Measurements from ENCODE around the gene AKT3.
"Not testable (repeated sequence)": the region's sequence is repeated elsewhere in the genome, so short reads cannot be mapped to it uniquely, and the experiment has no call there.

The AKT3 gene

DNA sequence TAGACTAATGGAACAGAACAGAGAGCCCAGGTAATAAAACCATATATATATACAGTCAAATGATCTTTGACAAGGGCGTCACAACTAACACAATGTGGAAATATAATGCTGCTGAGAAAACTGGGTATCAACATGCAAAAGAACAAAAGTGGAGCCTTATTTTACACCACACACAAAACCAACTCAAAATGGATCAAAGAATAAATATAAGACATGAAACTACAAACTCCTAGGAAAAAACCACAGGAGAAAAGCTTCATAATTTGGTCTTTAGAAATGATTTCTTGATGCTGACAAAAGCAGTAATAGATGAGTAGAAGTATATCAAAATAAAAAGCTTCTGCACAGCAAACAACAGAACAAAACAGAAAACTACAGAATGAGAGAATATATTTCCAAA, 192.2 kb downstream of the AKT3 start:
- no peak for DNase-seq
- Histone ChIP-seq H3K36me3 (ENCODE audit: control insufficient read depth, insufficient read depth, low read length) (no peaks in the 10 kb centered on the region), H3K9me3 (ENCODE audit: control insufficient read depth, low read length) (no peaks in the 10 kb centered on the region), H3K27ac (ENCODE audit: insufficient read depth, low read length, poor library complexity, severe bottlenecking) (no peak overlapping the region), H3K4me3 (ENCODE audit: insufficient read depth, low read depth, low read length, poor library complexity, severe bottlenecking) (no peak overlapping the region), H3K4me1 (ENCODE audit: control insufficient read depth, insufficient read depth, low read length, poor library complexity, severe bottlenecking) (no peaks in the 10 kb centered on the region), H3K27me3 (replicated peaks; ENCODE audit: control insufficient read depth, insufficient read depth, low read length, poor library complexity, severe bottlenecking) (no peaks in the 10 kb centered on the region)

DNA sequence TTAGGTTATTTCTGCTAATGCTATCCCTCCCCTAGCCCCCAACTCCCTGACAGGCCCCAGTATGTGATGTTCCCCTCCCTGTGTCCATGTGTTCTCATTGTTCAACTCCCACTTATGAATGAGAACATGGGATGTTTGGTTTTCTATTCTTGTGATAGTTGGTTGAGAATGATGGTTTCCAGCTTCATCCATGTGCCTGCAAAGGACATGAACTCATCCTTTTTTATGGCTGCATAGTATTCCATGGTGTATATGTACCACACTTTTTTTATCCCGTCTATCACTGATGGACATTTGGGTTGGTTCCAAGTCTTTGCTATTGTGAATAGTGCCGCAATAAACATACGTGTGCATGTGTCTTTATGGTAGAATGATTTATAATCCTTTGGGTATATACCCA, 200.5 kb downstream of the AKT3 start:
- not testable (repeated sequence) for H3K4me3 ChIP-seq (ENCODE audit: insufficient read depth, low read depth, low read length, poor library complexity, severe bottlenecking); H3K4me1 ChIP-seq (ENCODE audit: control insufficient read depth, insufficient read depth, low read length, poor library complexity, severe bottlenecking); H3K9me3 ChIP-seq (ENCODE audit: control insufficient read depth, low read length); H3K27ac ChIP-seq (ENCODE audit: insufficient read depth, low read length, poor library complexity, severe bottlenecking); H3K27me3 ChIP-seq (replicated peaks; ENCODE audit: control insufficient read depth, insufficient read depth, low read length, poor library complexity, severe bottlenecking); DNase-seq
- peaks cover 15% of the 10 kb centered on the region for H3K36me3 ChIP-seq (ENCODE audit: control insufficient read depth, insufficient read depth, low read length)

DNA sequence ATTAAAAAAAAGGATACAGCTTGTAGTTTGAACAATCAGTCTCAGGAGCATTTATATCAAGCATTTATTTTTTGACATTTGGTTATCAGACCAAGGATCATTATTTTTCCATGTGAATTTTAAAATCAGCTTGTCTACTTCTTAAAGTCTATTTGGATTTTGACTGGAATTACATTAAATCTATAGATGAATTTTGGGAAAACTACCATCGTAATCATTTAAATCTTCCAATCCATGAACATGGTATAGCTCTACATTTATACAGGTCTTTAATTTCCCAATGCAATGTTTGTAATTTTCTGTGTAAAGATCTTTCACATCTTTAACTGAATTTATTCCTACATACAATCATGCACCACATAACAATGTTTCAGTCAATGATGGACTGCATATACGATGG, 203.2 kb downstream of the AKT3 start:
- Histone ChIP-seq H3K27ac (ENCODE audit: insufficient read depth, low read length, poor library complexity, severe bottlenecking) (no peak overlapping the region), H3K9me3 (ENCODE audit: control insufficient read depth, low read length) (no peaks in the 10 kb centered on the region), H3K4me1 (ENCODE audit: control insufficient read depth, insufficient read depth, low read length, poor library complexity, severe bottlenecking) (no peaks in the 10 kb centered on the region), H3K36me3 (ENCODE audit: control insufficient read depth, insufficient read depth, low read length) (peaks cover 25% of the 10 kb centered on the region), H3K4me3 (ENCODE audit: insufficient read depth, low read depth, low read length, poor library complexity, severe bottlenecking) (no peak overlapping the region), H3K27me3 (replicated peaks; ENCODE audit: control insufficient read depth, insufficient read depth, low read length, poor library complexity, severe bottlenecking) (no peaks in the 10 kb centered on the region)
- no peak for DNase-seq

DNA sequence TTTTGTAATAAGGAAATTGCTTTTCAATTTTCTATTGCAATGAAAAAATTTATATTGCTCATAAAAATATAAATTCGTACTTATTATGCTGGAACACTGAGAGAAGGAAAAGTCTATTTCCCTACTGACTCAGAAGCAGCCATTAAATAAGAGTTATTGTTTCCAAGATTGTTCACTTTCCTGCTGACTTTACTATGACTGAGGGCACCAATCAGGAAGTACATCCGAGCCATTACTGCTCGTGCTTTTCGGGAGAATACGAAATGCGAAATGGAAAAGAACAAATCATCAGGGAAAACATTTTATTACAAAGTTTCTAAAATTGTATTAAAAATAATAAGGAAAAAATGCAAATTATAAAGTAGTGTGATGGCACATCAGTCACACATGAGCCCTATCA, 204.8 kb downstream of the AKT3 start:
- no peak overlapping the region for H3K4me3 ChIP-seq (ENCODE audit: insufficient read depth, low read depth, low read length, poor library complexity, severe bottlenecking)
- no peak for DNase-seq
- no peak overlapping the region for H3K27ac ChIP-seq (ENCODE audit: insufficient read depth, low read length, poor library complexity, severe bottlenecking)
- H3K27me3 ChIP-seq (replicated peaks; ENCODE audit: control insufficient read depth, insufficient read depth, low read length, poor library complexity, severe bottlenecking) = no peaks in the 10 kb centered on the region
- no peaks in the 10 kb centered on the region for H3K9me3 ChIP-seq (ENCODE audit: control insufficient read depth, low read length)
- H3K36me3 ChIP-seq (ENCODE audit: control insufficient read depth, insufficient read depth, low read length) = peaks cover 25% of the 10 kb centered on the region
- H3K4me1 ChIP-seq (ENCODE audit: control insufficient read depth, insufficient read depth, low read length, poor library complexity, severe bottlenecking) = no peaks in the 10 kb centered on the region

DNA sequence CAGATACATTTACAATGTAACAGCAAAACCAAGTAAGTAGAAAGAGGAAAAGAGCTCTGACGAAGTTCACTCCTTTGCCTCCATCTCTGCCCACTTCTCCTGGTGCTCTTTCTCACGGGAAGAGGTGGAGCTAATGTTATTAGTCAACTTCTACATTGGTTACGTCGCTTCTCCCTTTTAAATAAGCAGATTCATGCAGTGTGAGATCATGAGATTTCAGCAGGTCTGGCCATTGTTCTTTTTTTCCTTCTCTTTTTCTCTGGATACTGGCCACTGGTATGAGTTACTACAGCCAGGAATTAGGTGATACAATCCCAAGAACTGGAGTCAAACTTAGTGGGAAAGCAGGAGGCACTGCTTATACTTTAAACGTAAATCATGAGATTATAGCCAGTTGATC, 207.1 kb downstream of the AKT3 start:
- Histone ChIP-seq H3K27me3 (replicated peaks; ENCODE audit: control insufficient read depth, insufficient read depth, low read length, poor library complexity, severe bottlenecking) (no peaks in the 10 kb centered on the region), H3K4me1 (ENCODE audit: control insufficient read depth, insufficient read depth, low read length, poor library complexity, severe bottlenecking) (no peaks in the 10 kb centered on the region), H3K9me3 (ENCODE audit: control insufficient read depth, low read length) (no peaks in the 10 kb centered on the region), H3K4me3 (ENCODE audit: insufficient read depth, low read depth, low read length, poor library complexity, severe bottlenecking) (no peak overlapping the region), H3K36me3 (ENCODE audit: control insufficient read depth, insufficient read depth, low read length) (peaks cover 39% of the 10 kb centered on the region), H3K27ac (ENCODE audit: insufficient read depth, low read length, poor library complexity, severe bottlenecking) (no peak overlapping the region)
- no peak for DNase-seq

DNA sequence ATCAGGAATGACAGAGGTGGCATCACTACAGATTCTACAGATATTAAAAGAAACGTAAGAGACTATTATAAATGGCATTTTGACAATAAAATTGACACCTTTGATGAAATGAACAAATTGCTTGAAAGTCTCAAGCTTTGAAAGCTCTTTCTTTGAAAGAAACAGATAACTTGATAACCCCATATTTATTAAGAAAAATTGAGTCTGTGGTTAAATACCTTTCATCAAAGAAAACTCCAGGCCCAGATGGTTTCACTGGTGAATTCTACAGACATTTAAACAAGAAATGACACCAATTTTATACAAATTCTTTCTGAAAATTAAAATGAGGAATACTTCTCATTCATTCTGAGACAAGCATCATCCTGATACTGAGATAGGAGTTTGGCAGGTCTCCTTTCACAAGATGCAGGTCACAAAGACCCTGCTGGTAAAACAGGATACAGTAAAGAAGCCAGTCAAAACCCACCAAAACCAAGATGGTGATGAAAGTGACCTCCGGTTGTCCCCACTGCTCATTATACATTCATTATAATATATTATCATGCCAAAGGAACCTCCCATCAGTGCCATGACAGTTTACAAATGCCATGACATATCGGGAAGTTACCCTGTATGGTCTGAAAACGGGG, 210.9 kb downstream of the AKT3 start:
- H3K4me1 ChIP-seq (ENCODE audit: control insufficient read depth, insufficient read depth, low read length, poor library complexity, severe bottlenecking) = no peaks in the 10 kb centered on the region
- H3K27me3 ChIP-seq (replicated peaks; ENCODE audit: control insufficient read depth, insufficient read depth, low read length, poor library complexity, severe bottlenecking) = no peaks in the 10 kb centered on the region
- DNase-seq = no peak
- H3K27ac ChIP-seq (ENCODE audit: insufficient read depth, low read length, poor library complexity, severe bottlenecking) = no peak overlapping the region
- no peak overlapping the region for H3K4me3 ChIP-seq (ENCODE audit: insufficient read depth, low read depth, low read length, poor library complexity, severe bottlenecking)
- peaks cover 21% of the 10 kb centered on the region for H3K36me3 ChIP-seq (ENCODE audit: control insufficient read depth, insufficient read depth, low read length)
- no peaks in the 10 kb centered on the region for H3K9me3 ChIP-seq (ENCODE audit: control insufficient read depth, low read length)

DNA sequence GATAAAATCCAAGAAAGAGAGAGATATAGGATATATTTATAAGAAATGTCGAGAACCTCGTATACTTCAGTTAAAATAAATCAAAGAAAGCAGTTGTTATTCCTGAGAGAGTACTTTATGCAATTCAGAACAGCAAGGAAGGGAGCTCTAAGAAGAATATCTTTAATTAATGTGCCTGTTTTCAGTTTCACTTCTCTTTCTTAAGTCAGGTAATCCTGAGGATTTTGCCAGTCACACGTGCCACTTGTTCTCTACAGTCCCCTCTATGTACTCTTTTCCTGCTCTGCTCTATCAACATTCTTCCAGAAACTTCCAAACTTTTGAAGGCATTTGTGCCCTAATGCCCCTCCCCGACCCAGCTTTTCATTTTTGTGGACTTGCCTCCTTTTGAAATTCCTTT, 211.9 kb downstream of the AKT3 start:
- no peak for DNase-seq

DNA sequence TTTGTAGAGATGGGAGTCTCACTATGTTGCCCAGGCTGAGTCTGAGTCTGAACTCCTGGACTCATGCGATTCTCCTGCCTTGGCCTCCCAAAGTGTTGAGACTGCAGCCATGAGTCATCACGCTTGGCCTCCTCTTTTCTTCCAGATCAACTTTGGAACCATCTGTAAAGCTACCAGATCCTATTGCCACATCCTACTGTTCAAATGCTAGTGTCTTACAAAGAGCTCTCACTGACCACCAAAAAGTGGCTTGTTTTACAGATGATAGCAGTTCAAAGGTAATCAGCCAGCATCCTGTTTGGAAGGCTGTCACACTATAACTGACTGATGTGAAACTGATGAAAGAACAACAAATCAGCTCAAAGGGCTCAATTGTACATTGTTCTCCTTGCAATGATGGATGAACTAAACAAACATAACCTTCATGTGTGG, 221.6 kb downstream of the AKT3 start:
- Histone ChIP-seq H3K4me1 (ENCODE audit: control insufficient read depth, insufficient read depth, low read length, poor library complexity, severe bottlenecking) (no peaks in the 10 kb centered on the region), H3K4me3 (ENCODE audit: insufficient read depth, low read depth, low read length, poor library complexity, severe bottlenecking) (no peak overlapping the region), H3K9me3 (ENCODE audit: control insufficient read depth, low read length) (no peaks in the 10 kb centered on the region), H3K36me3 (ENCODE audit: control insufficient read depth, insufficient read depth, low read length) (peaks cover 32% of the 10 kb centered on the region), H3K27me3 (replicated peaks; ENCODE audit: control insufficient read depth, insufficient read depth, low read length, poor library complexity, severe bottlenecking) (no peaks in the 10 kb centered on the region), H3K27ac (ENCODE audit: insufficient read depth, low read length, poor library complexity, severe bottlenecking) (no peak overlapping the region)
- DNase-seq = no peak

More for the DNA sequence above, 211.9 kb downstream of the AKT3 start:
- Histone ChIP-seq H3K4me1 (ENCODE audit: control insufficient read depth, insufficient read depth, low read length, poor library complexity, severe bottlenecking) (no peaks in the 10 kb centered on the region), H3K9me3 (ENCODE audit: control insufficient read depth, low read length) (no peaks in the 10 kb centered on the region), H3K4me3 (ENCODE audit: insufficient read depth, low read depth, low read length, poor library complexity, severe bottlenecking) (no peak overlapping the region), H3K27me3 (replicated peaks; ENCODE audit: control insufficient read depth, insufficient read depth, low read length, poor library complexity, severe bottlenecking) (no peaks in the 10 kb centered on the region), H3K36me3 (ENCODE audit: control insufficient read depth, insufficient read depth, low read length) (peaks cover 14% of the 10 kb centered on the region), H3K27ac (ENCODE audit: insufficient read depth, low read length, poor library complexity, severe bottlenecking) (no peak overlapping the region)

DNA sequence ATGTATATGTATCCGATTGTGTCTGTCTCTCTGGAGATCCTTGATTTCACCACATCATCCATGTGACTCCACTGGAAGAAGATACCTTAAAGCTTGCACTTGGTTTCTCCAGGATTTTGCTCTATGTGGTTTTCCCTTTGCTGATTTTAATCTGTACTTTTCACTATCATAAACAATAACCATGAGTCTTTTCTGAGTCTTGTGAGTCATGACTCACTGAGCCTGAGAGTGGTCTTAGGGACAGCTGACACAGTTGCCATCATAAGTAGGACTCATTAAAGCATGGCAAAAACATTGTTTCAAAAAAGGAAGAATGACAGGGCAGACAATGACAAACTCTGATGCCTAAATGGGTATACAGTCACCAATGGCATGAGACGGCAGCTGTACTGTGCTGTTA, 226.2 kb downstream of the AKT3 start:
- Histone ChIP-seq H3K4me3 (ENCODE audit: insufficient read depth, low read depth, low read length, poor library complexity, severe bottlenecking) (no peak overlapping the region), H3K36me3 (ENCODE audit: control insufficient read depth, insufficient read depth, low read length) (peaks cover 38% of the 10 kb centered on the region), H3K27me3 (replicated peaks; ENCODE audit: control insufficient read depth, insufficient read depth, low read length, poor library complexity, severe bottlenecking) (no peaks in the 10 kb centered on the region), H3K4me1 (ENCODE audit: control insufficient read depth, insufficient read depth, low read length, poor library complexity, severe bottlenecking) (no peaks in the 10 kb centered on the region), H3K27ac (ENCODE audit: insufficient read depth, low read length, poor library complexity, severe bottlenecking) (no peak overlapping the region), H3K9me3 (ENCODE audit: control insufficient read depth, low read length) (no peaks in the 10 kb centered on the region)
- DNase-seq = no peak

DNA sequence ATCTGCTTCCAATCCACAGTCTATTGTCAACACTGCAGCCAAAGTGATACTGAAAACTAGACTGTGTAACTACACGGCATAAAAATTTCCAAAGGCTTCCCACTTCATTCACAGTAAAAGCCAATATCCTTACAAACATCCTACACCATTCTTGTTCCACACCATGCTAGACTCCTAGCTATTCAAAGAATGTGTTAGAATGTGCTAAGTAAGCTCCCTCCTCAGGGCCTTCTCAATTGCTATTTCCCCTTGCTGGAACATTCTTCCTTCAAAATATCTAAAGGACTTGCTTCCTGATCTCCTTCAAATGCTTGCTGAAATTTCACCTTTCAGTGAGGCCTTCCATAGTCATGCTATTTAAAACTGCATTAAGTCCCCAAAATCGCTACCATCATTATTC, 228.1 kb downstream of the AKT3 start:
- H3K9me3 ChIP-seq (ENCODE audit: control insufficient read depth, low read length) = no peaks in the 10 kb centered on the region
- DNase-seq = no peak
- H3K27ac ChIP-seq (ENCODE audit: insufficient read depth, low read length, poor library complexity, severe bottlenecking) = no peak overlapping the region
- H3K4me3 ChIP-seq (ENCODE audit: insufficient read depth, low read depth, low read length, poor library complexity, severe bottlenecking) = no peak overlapping the region
- peaks cover 38% of the 10 kb centered on the region for H3K36me3 ChIP-seq (ENCODE audit: control insufficient read depth, insufficient read depth, low read length)
- no peaks in the 10 kb centered on the region for H3K4me1 ChIP-seq (ENCODE audit: control insufficient read depth, insufficient read depth, low read length, poor library complexity, severe bottlenecking)
- H3K27me3 ChIP-seq (replicated peaks; ENCODE audit: control insufficient read depth, insufficient read depth, low read length, poor library complexity, severe bottlenecking) = no peaks in the 10 kb centered on the region

Data from effector memory CD4-positive, alpha-beta T cell (primary cell).